GM12878 (cell line): ENCODE results near the gene NBDY.

ENCODE experiments used
- ATF2 ChIP-seq: IDR thresholded peaks from 2 replicates; pipeline ENCODE4 v1.6.1; 2012; ENCODE audit warnings: low read length, inconsistent platforms
- CTCF ChIP-seq, 3 experiments: IDR thresholded peaks in 2 of 3; conservative IDR thresholded peaks in 1 of 3; 2 replicates each; pipeline ENCODE4 v1.5.1; 2011; ENCODE audit warnings: low read depth in 3 of 3, low read length in 3 of 3, mild to moderate bottlenecking in 3 of 3, control low read depth in 2 of 3, moderate library complexity in 2 of 3, inconsistent platforms in 1 of 3, mixed read lengths in 1 of 3; ENCODE audit not compliant: control insufficient read depth in 2 of 3, insufficient read depth in 1 of 3; ENCODE audit errors: extremely low read depth in 1 of 3
- MXI1 ChIP-seq: fragments of 150-350 bp; IDR thresholded peaks from 2 replicates; pipeline ENCODE4 v1.6.1; 2011; ENCODE audit warnings: low read depth, mild to moderate bottlenecking, inconsistent platforms, low read length, improper control_type of control experiment
- POLR2A ChIP-seq: IDR thresholded peaks from 2 replicates; pipeline ENCODE4 v1.6.1; 2011; ENCODE audit warnings: low read depth, mild to moderate bottlenecking, low read length

GRCh38 chrX:56788717-56789122, 59.7 kb downstream of the NBDY start:
- peak; percentile 17 to 69 (median 25); a peak in 4 of 6 replicates for TF ChIP-seq CTCF (IDR thresholded peaks at IDR 0.05 in 2 of 3, conservative IDR thresholded peaks at IDR 0.05 in 1 of 3; ENCODE audit: control insufficient read depth in 2 of 3, extremely low read depth in 1 of 3, insufficient read depth in 1 of 3, low read depth in 3 of 3, low read length in 3 of 3)
- TF ChIP-seq MXI1, result no peak
- TF ChIP-seq POLR2A, result no peak
- no peak for TF ChIP-seq ATF2
